Measurements from ENCODE around the gene IL17B.

The IL17B gene

DNA sequence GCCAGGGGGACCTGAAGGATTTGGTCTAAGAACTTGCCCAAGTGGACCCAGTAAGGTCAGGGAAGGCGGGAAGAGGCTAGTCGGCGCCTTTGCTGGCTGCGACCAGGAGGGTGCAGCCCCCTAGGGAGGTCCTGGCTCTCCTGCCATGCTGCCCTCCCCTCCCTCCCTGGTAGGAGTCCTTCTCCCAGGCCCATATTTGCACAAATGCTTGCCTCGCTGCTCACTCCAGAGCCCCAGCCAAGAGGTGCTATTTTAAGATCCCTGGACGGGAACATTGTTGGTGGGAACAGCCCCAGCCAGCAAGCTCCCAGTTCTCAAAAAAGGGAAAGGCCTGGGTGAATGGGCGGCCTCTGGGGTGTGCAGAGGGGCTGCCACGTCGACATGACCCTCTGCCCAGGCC, 4.3 kb upstream of the IL17B start:
- Histone ChIP-seq H3K4me3 (ENCODE audit: low read length) (no peak overlapping the region), H3K4me1 (ENCODE audit: control insufficient read depth, low read length) (no peaks in the 10 kb centered on the region), H3K79me2 (ENCODE audit: control insufficient read depth, low read length) (no peaks in the 10 kb centered on the region), H3K27me3 (ENCODE audit: control insufficient read depth, low read length) (peaks cover 5% of the 10 kb centered on the region; the same call in 1 of the 2 replicates), H3K9me3 (ENCODE audit: control insufficient read depth, insufficient read depth, low read length) (no peaks in the 10 kb centered on the region), H3K9me2 (replicated peaks; ENCODE audit: control insufficient read depth, low read length) (no peaks in the 10 kb centered on the region), H4K20me1 (ENCODE audit: control insufficient read depth, insufficient read depth, low read depth, low read length) (no peaks in the 10 kb centered on the region), H3K4me2 (ENCODE audit: low read length) (no peak overlapping the region), H3K27ac (ENCODE audit: low read depth, low read length) (no peak overlapping the region), H3F3A (ENCODE audit: control insufficient read depth, insufficient read depth) (no peaks in the 10 kb centered on the region), H3K36me3 (ENCODE audit: control insufficient read depth, low read length) (no peaks in the 10 kb centered on the region)
- no peak for TF ChIP-seq EZH2phosphoT487 (IDR thresholded peaks at IDR 0.05; ENCODE audit: borderline replicate concordance, low read length)
- TF ChIP-seq, protein P1, sequence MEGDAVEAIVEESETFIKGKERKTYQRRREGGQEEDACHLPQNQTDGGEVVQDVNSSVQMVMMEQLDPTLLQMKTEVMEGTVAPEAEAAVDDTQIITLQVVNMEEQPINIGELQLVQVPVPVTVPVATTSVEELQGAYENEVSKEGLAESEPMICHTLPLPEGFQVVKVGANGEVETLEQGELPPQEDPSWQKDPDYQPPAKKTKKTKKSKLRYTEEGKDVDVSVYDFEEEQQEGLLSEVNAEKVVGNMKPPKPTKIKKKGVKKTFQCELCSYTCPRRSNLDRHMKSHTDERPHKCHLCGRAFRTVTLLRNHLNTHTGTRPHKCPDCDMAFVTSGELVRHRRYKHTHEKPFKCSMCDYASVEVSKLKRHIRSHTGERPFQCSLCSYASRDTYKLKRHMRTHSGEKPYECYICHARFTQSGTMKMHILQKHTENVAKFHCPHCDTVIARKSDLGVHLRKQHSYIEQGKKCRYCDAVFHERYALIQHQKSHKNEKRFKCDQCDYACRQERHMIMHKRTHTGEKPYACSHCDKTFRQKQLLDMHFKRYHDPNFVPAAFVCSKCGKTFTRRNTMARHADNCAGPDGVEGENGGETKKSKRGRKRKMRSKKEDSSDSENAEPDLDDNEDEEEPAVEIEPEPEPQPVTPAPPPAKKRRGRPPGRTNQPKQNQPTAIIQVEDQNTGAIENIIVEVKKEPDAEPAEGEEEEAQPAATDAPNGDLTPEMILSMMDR (IDR thresholded peaks at IDR 0.05; ENCODE audit: low read depth, low read length, poor library complexity, severe bottlenecking), result no peak

DNA sequence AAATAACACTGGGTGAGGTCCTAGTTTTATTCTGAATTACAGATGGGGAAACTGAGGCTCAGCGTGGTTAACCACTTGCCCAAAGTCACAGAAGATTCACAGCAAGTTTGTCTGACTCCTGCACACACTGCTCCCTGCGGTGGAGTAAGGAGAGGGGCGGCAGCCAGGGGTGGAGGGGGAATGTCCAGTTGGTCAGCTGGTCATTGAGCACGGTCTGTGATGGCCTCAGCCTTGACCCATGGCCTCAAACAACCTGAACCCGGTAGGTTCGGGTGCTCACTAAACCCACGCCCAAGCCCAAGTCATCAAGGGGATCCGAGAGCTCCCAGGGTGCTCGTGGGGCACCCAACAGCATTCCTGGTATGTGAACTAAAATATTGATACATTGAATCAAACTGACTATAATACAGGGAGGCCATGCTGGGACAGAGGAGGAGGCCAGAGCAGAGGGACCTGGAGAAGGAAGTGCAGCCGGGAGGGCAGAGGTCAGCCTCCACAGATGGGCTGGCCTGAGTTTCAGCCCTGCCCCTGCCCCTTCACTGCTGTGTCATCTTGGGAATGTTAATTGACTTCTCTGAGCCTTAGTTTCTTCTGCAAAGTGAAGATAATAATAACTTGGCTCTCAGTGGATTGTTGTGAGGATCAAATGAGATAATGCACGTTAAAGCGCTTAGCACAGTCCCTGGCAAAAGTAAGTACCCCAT, 3.6 kb upstream of the IL17B start:
- H3K4me1 ChIP-seq (ENCODE audit: control insufficient read depth, low read length), result no peaks in the 10 kb centered on the region
- H3K27ac ChIP-seq (ENCODE audit: low read depth, low read length), result no peak overlapping the region
- peaks cover 4% of the 10 kb centered on the region; the same call in 1 of the 2 replicates for H3K27me3 ChIP-seq (ENCODE audit: control insufficient read depth, low read length)
- H3K36me3 ChIP-seq (ENCODE audit: control insufficient read depth, low read length), result no peaks in the 10 kb centered on the region
- H3K79me2 ChIP-seq (ENCODE audit: control insufficient read depth, low read length), result no peaks in the 10 kb centered on the region
- H3K4me2 ChIP-seq (ENCODE audit: low read length), result no peak overlapping the region
- TF ChIP-seq EZH2phosphoT487 (IDR thresholded peaks at IDR 0.05; ENCODE audit: borderline replicate concordance, low read length), result no peak
- TF ChIP-seq, protein P1 (IDR thresholded peaks at IDR 0.05; ENCODE audit: low read depth, low read length, poor library complexity, severe bottlenecking), result no peak
- H3K9me2 ChIP-seq (replicated peaks; ENCODE audit: control insufficient read depth, low read length), result no peaks in the 10 kb centered on the region
- H4K20me1 ChIP-seq (ENCODE audit: control insufficient read depth, insufficient read depth, low read depth, low read length), result no peaks in the 10 kb centered on the region
- H3K9me3 ChIP-seq (ENCODE audit: control insufficient read depth, insufficient read depth, low read length), result no peaks in the 10 kb centered on the region
- no peak overlapping the region for H3K4me3 ChIP-seq (ENCODE audit: low read length)
- no peaks in the 10 kb centered on the region for H3F3A ChIP-seq (ENCODE audit: control insufficient read depth, insufficient read depth)

DNA sequence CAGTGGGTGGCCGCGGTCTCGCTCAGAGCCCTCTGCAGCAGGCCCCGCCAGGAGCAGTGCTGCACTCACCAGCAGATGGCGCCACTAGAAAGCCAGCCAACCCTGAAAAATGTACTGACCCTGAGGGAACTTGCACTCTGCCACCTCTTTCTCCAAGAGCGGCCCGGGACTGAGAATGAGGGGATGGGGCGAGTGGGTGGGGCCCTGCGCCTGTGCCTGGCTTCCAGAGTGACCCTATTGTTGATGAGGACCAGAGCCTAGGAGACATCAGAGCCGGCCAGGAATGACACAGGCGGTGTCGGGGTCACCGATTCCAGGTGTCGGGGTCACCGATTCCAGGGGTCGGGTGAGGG, 2.9 kb upstream of the IL17B start:
- Histone ChIP-seq H3K4me3 (ENCODE audit: low read length) (no peak overlapping the region), H3K4me2 (ENCODE audit: low read length) (no peak overlapping the region), H4K20me1 (ENCODE audit: control insufficient read depth, insufficient read depth, low read depth, low read length) (0 out of 2 replicates have a peak, but pooled peaks cover 3% of the 10 kb centered on the region), H3K9me2 (replicated peaks; ENCODE audit: control insufficient read depth, low read length) (no peaks in the 10 kb centered on the region), H3K9me3 (ENCODE audit: control insufficient read depth, insufficient read depth, low read length) (no peaks in the 10 kb centered on the region), H3F3A (ENCODE audit: control insufficient read depth, insufficient read depth) (no peaks in the 10 kb centered on the region), H3K4me1 (ENCODE audit: control insufficient read depth, low read length) (no peaks in the 10 kb centered on the region), H3K79me2 (ENCODE audit: control insufficient read depth, low read length) (no peaks in the 10 kb centered on the region), H3K27ac (ENCODE audit: low read depth, low read length) (no peak overlapping the region), H3K36me3 (ENCODE audit: control insufficient read depth, low read length) (no peaks in the 10 kb centered on the region), H3K27me3 (ENCODE audit: control insufficient read depth, low read length) (peaks cover under 1% of the 10 kb centered on the region; the same call in 1 of the 2 replicates)
- no peak for TF ChIP-seq EZH2phosphoT487 (IDR thresholded peaks at IDR 0.05; ENCODE audit: borderline replicate concordance, low read length)
- TF ChIP-seq, protein P1 (IDR thresholded peaks at IDR 0.05; ENCODE audit: low read depth, low read length, poor library complexity, severe bottlenecking), result peak; percentile 98

Measured in DOHH2 (cell line).